NCI-H2029 treated with DMSO at 0.1 percent for 48 hours (cell line): Measurements from ENCODE around the gene TAGAP.

Experiments
- DNase-seq: peaks from one replicate; lab custom pipeline; 2025; lab: John Stamatoyannopoulos, UW

TAGAP gene

GRCh38 chr6:159071843-159072769 is 27.3 kb upstream of the TAGAP start:
- DNase-seq: no peak

DNA sequence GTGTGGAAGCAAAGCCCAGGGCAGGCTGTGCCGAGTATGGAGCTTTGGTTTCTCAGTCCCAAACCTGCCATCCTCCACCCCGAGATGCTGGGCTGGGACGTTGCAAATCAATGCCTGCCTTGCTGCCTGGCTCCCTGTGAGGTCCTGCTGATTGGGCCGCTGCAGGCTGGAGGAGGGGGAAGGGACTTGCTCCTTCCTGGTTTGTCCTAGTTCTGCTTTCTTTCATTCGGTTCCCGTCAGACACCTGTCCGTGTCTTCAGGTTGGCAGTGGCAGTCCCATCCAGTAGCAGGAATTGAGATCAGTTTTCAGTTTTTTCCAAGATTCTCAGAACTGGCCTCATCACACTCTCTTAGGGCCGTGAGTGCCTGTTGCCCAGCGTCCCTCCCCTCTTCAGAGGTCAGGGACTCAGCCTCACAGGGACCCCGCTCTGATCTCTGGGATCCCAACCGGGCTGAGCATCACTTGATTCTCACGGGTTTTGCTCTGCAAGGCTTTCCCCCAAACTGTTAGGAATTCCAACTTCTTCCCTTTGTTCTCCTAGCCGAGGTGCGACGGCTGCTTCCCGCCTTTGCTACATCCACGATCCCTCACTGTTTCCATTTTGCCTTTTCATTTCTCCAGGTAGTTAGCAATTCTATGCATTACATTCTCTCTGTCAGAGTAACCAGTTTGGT is 24.2 kb upstream of the TAGAP start:
- DNase-seq: no peak

DNA sequence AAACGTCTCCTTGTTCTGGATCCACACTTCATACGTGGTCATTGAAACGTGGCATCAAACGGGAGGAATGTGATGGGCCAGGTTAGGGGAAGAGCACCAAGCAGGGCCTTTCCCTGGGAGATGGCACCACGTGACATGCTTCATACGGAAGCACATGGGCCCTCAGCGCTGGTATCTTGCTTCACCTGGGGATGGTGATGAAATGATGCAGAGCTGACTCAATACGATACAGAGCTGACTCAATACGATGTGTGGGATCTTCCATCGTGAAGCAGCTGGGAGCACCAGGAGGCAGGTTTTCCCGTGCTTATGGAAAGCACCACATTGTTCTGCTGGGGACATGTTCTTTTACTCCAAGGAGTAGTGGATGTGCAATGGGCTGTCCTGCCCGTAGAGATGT is 22.5 kb upstream of the TAGAP start:
- DNase-seq: no peak

DNA sequence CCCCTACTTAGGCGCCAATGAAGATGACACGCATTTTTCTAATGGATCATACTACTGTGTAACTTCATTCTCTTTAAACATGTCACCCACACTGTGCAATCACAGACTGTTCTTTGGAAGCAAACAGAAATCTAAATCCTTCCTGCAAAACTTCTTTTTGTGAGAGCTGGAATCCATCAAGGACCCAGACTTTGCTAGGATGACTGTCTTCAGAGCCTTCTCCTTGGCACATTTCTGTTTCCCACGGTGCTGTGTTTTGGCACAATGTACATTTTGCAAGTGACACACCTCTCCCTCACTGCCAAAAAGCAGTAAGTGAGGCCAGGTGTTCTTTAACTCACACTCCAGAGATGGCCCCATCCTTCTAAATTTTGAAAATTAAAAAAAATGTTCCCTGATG is 21.7 kb upstream of the TAGAP start:
- DNase-seq: no peak

DNA sequence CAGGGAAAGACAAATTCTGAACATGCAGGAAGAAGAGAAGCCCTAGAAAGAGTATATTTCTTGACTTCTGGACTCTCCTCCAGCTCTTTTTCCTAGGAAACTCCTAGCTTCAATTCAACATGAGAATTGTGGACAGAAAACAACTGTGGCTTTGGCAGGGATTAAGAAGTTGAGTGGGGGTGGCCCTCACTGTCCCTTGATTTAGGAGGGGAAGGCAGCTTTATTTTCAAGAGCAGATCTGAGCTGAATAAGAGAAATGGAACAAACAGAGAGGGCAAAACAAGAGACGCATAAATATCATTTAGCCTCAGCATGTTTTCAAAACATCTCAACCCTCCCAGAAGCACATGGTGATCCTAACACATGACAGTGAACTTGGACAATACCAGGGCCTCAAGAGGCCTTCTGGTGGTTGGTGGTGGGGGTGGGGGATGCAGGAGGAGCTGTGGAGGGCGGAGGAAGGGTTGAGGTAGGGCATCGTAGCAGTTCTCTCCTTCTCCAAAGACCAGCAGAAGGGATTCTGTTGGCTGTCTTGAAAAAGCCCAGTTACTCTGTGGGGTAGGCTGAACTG is 21.1 kb upstream of the TAGAP start:
- no peak for DNase-seq

- no peak for DNase-seq
These were observed 20.3 kb upstream of the TAGAP start for GRCh38 chr6:159065091-159065490.

- DNase-seq: no peak
These were observed 19.7 kb upstream of the TAGAP start for GRCh38 chr6:159064477-159064876.

DNA sequence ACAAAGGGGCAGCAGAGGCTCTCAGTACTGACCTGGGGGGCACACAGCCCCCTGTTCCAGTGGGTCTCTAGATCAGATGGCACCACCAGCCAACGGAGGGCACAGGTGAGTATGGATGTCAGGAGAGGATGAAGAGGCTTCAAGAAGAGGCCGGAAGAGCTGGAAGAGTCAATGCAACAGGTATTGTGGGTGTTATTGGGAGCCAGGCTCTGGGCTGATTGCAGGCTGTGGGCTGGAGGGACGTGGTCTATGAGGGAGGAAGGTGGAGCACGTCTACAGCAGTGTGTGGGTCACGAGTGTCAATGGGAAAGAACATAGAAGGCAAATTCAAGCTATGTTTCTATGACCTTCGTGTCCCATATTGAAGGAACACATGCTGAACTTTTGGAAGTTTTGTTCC is 18.8 kb upstream of the TAGAP start:
- DNase-seq: no peak

- no peak for DNase-seq
These were observed 18.2 kb upstream of the TAGAP start for GRCh38 chr6:159062976-159063375.

- no peak for DNase-seq
These were observed 17.8 kb upstream of the TAGAP start for GRCh38 chr6:159062564-159062945.

- no peak for DNase-seq
These were observed 17.2 kb upstream of the TAGAP start for GRCh38 chr6:159061805-159062563.

GRCh38 chr6:159061146-159061545 is 16.4 kb upstream of the TAGAP start:
- DNase-seq: no peak

GRCh38 chr6:159059885-159060506 is 15.2 kb upstream of the TAGAP start:
- DNase-seq: no peak

DNA sequence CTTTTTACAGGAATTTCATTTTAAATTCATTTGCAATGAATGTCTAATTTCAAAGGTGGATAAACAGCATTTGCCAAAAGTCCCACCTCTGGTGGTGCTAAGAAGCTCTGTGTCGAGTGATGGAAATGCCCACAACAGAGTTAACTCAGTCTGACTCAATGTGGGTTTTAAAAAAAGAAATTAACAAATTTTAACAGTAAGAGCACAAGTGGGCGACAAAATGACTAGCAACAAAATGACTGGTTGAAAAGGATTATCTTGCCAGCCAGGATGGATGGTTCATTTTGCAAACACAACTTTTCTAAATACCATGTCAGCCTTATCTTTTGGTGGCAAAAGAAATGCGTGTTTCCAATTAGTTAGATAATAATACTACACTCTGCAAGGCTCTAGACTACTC is 14.3 kb upstream of the TAGAP start:
- no peak for DNase-seq

DNA sequence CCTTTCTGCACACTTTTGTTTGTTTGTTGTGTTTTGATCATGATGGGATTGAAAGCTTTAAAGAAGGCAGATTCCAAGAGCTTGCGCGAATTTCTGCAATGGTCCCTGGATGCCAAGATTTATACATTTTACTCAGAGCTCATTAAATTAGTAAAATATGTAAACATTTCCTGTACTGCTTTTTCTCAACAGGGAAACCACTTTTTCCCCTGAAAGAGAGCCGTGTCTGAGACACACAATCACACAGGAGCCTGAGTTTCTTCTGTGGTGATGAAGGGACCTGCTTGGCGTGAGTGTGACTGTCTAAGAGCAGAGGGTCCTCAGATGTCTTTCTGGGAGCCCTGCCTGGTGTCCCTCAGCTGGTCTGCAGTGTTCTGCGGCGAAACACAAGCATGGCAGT is 12.1 kb upstream of the TAGAP start:
- no peak for DNase-seq

- no peak for DNase-seq
These were observed 11.6 kb upstream of the TAGAP start for GRCh38 chr6:159056432-159056831.

DNA sequence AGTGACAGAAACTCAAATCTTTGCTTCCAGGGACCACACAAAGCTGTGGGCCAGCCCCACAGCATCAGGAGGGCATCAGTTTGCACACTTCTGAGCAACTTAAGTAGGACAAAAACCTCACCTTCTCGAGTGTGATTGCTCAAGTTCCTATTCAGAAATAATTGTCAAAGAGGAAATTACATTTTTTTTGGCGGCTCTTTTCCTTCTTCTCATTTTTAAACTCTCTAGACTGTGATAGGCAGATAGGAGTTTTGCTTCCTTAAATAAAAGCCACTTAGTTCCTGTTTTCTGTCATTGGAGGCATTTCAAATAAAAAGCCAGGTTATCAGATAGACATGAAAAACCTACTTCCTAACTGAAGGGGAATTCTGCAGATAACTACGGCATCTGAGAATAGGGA is 11.2 kb upstream of the TAGAP start:
- DNase-seq: no peak

DNA sequence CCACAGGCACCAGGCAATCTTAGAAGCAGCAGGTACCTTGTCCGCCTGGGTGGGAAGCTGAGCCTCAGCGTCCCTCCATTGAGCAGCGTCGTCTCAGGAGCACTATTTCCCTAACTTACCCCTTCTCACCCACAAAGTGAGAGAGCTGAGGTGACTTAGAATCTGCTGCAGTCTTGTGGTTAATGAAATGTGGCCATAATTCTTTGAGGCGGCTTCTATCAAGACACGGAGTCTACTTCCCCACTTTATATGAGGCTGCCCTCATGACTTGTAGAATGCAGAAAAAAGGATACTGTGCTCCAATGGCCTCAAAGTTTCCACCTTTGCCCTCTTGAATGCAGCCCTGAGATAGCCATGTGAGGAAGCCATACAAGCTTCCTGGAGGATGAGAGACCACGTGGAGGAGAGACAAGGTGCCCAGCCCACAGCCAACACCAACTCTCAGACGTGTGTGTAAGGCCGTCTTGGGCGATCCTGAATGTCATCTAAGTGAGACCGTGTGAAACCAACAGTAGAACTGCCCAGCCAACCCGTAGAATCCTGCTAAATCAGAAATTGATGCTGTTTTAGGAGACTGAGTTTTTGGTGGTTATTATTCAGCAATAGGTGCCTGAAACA is 9.1 kb upstream of the TAGAP start:
- no peak for DNase-seq

DNA sequence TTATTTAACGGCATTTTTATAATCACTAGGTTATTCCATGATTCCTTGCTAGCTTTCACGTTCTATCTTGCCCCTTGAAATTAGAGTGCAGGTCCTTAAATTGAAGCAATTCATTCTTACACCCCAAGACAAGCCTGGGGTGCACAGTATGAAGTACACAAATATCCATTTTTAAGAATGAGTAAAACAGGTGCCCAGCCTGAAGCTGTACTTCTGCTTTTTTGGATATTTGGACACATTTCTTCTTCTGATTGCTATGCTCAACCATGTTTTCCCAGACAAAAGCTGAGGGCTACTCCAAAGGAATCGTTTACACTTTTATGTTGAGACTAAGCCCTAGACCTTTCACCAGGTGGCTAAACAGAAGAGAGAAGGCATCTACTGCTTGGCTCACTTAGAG is 7.9 kb upstream of the TAGAP start:
- DNase-seq: no peak

GRCh38 chr6:159047891-159048685 is 3.3 kb upstream of the TAGAP start:
- DNase-seq: no peak

GRCh38 chr6:159045801-159046200 is 1.0 kb upstream of the TAGAP start:
- DNase-seq: no peak
